ENCODE measurements around the gene MLF2.

GRCh38 chr12:6752921-6753771 lies at the start of gene MLF2:
- peak; percentile 82 to 97 for TF ChIP-seq CTCF (conservative IDR thresholded peaks at IDR 0.05 in 1 of 2, IDR thresholded peaks at IDR 0.05 in 1 of 2; ENCODE audit: extremely low read depth in 1 of 2, insufficient read depth in 1 of 2, low read depth in 1 of 2, low read length in 2 of 2)
- TF ChIP-seq EZH2 (IDR thresholded peaks at IDR 0.05; ENCODE audit: borderline replicate concordance, low read length) = no peak

Measured in mammary epithelial cell (primary cell).